Measurements from ENCODE around the gene INPP4B.

DNA sequence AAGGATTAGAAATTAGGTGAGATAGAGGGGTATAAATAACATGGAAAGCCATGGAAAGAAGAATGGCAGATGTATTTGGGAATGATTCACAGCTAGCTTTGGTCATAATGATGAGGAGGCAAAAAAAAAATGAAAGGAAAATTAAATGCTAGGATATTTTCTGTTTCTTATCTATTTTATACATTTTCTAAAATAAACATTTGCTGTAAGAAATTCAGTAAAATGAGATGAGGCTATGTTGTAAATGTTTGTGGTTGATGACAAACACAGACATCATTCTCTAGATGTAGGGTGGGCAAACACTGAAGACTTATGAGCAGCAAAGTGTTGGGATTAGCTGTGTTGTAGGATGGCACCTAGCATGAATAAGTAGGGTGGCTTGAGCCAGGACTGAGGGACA lies 802.6 kb downstream of the INPP4B start:
- TF ChIP-seq, protein P1, sequence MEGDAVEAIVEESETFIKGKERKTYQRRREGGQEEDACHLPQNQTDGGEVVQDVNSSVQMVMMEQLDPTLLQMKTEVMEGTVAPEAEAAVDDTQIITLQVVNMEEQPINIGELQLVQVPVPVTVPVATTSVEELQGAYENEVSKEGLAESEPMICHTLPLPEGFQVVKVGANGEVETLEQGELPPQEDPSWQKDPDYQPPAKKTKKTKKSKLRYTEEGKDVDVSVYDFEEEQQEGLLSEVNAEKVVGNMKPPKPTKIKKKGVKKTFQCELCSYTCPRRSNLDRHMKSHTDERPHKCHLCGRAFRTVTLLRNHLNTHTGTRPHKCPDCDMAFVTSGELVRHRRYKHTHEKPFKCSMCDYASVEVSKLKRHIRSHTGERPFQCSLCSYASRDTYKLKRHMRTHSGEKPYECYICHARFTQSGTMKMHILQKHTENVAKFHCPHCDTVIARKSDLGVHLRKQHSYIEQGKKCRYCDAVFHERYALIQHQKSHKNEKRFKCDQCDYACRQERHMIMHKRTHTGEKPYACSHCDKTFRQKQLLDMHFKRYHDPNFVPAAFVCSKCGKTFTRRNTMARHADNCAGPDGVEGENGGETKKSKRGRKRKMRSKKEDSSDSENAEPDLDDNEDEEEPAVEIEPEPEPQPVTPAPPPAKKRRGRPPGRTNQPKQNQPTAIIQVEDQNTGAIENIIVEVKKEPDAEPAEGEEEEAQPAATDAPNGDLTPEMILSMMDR (IDR thresholded peaks at IDR 0.05) = no peak
- no peak for TF ChIP-seq EZH2 (IDR thresholded peaks at IDR 0.05; ENCODE audit: borderline replicate concordance, insufficient read depth, low read depth, low read length, poor library complexity, severe bottlenecking)

All from B cell (primary cell).